Stimulated activated CD4-positive, alpha-beta T cell treated with anti-CD3 and anti-CD28 coated beads, TNF-alpha, amount 100 ng/mL, for 1 hour (primary cell): ENCODE measurements around the gene LASP1NB.
"Not testable (repeated sequence)": the region's sequence is repeated elsewhere in the genome, so short reads cannot be mapped to it uniquely, and the experiment has no call there.

ENCODE experiments used
- DNase-seq, 3 donors: peaks; one replicate each; pipeline ENCODE4 v3.0.0-alpha.2; 2020; ENCODE audit warnings: low read depth in 3 of 3, low spot score in 1 of 3

The LASP1NB gene

GRCh38 chr17:38896346-38896954 lies 29.0 kb upstream of the LASP1NB start:
- no peak for DNase-seq

- DNase-seq, result no peak
Measured at GRCh38 chr17:38897176-38897575, 28.2 kb upstream of the LASP1NB start.

- no peak for DNase-seq
Measured at GRCh38 chr17:38897671-38898290, 27.6 kb upstream of the LASP1NB start.

- no peak for DNase-seq
Measured at GRCh38 chr17:38898291-38898679, 27.1 kb upstream of the LASP1NB start.

GRCh38 chr17:38898812-38899348 lies 26.5 kb upstream of the LASP1NB start:
- peak; percentile 57 to 69 (median 68) for DNase-seq

- no peak for DNase-seq
Measured at GRCh38 chr17:38899421-38899820, 26.0 kb upstream of the LASP1NB start.

- no peak for DNase-seq
Measured at GRCh38 chr17:38900978-38901656, 24.3 kb upstream of the LASP1NB start.

- no peak for DNase-seq
Measured at GRCh38 chr17:38903404-38903803, 22.0 kb upstream of the LASP1NB start.

GRCh38 chr17:38904892-38905291 lies 20.5 kb upstream of the LASP1NB start:
- no peak for DNase-seq

- no peak for DNase-seq
Measured at GRCh38 chr17:38905375-38905774, 20.0 kb upstream of the LASP1NB start.

- no peak for DNase-seq
Measured at GRCh38 chr17:38906460-38907228, 18.8 kb upstream of the LASP1NB start.

- no peak for DNase-seq
Measured at GRCh38 chr17:38907930-38908675, 17.3 kb upstream of the LASP1NB start.

GRCh38 chr17:38908676-38909181 lies 16.7 kb upstream of the LASP1NB start:
- no peak for DNase-seq

- DNase-seq, result no peak
Measured at GRCh38 chr17:38910325-38910724, 15.1 kb upstream of the LASP1NB start.

- DNase-seq, result no peak
Measured at GRCh38 chr17:38911081-38911730, 14.2 kb upstream of the LASP1NB start.

- DNase-seq, result not testable (repeated sequence)
Measured at GRCh38 chr17:38911731-38912081, 13.7 kb upstream of the LASP1NB start.

GRCh38 chr17:38912221-38912813 lies 13.1 kb upstream of the LASP1NB start:
- no peak for DNase-seq

- DNase-seq, result no peak
Measured at GRCh38 chr17:38914741-38915638, 10.4 kb upstream of the LASP1NB start.

GRCh38 chr17:38915639-38915995 lies 9.8 kb upstream of the LASP1NB start:
- DNase-seq, result no peak
